ENCODE results near the gene HBB.

HBB gene

GRCh38 chr11:5247472-5248192 is 20.8 kb upstream of the HBB start:
- H3K4me2 ChIP-seq, result no peak overlapping the region
- H4K20me1 ChIP-seq, result no peaks in the 10 kb centered on the region
- TF ChIP-seq Cebpa-rat (IDR thresholded peaks at IDR 0.05), result no peak
- H3K4me3 ChIP-seq, result no peak overlapping the region
- H3K27ac ChIP-seq, result no peak overlapping the region
- H3K9me3 ChIP-seq, result no peaks in the 10 kb centered on the region
- no peaks in the 10 kb centered on the region for H3K36me3 ChIP-seq
- H3K9ac ChIP-seq, result no peak overlapping the region
- H3K4me1 ChIP-seq, result no peaks in the 10 kb centered on the region
- H3K27me3 ChIP-seq, result no peaks in the 10 kb centered on the region

GRCh38 chr11:5246772-5247471 is 20.1 kb upstream of the HBB start:
- Histone ChIP-seq H3K9ac (no peak overlapping the region), H3K27ac (no peak overlapping the region), H3K4me3 (no peak overlapping the region), H3K4me1 (no peaks in the 10 kb centered on the region), H3K4me2 (no peak overlapping the region), H3K9me3 (no peaks in the 10 kb centered on the region), H3K27me3 (no peaks in the 10 kb centered on the region), H4K20me1 (no peaks in the 10 kb centered on the region), H3K36me3 (no peaks in the 10 kb centered on the region)
- no peak for TF ChIP-seq Cebpa-rat (IDR thresholded peaks at IDR 0.05)

- Histone ChIP-seq H3K4me1 (no peaks in the 10 kb centered on the region), H3K27ac (no peak overlapping the region), H3K9me3 (no peaks in the 10 kb centered on the region), H3K4me2 (no peak overlapping the region), H3K9ac (no peak overlapping the region), H4K20me1 (no peaks in the 10 kb centered on the region), H3K36me3 (no peaks in the 10 kb centered on the region), H3K27me3 (no peaks in the 10 kb centered on the region), H3K4me3 (no peak overlapping the region)
- no peak for TF ChIP-seq Cebpa-rat (IDR thresholded peaks at IDR 0.05)
Measured at GRCh38 chr11:5245155-5245554, 18.3 kb upstream of the HBB start.

GRCh38 chr11:5243816-5244180 is 16.9 kb upstream of the HBB start:
- H3K4me3 ChIP-seq, result no peak overlapping the region
- no peaks in the 10 kb centered on the region for H3K9me3 ChIP-seq
- no peak overlapping the region for H3K9ac ChIP-seq
- no peaks in the 10 kb centered on the region for H3K36me3 ChIP-seq
- H3K4me1 ChIP-seq, result no peaks in the 10 kb centered on the region
- no peaks in the 10 kb centered on the region for H3K27me3 ChIP-seq
- H3K27ac ChIP-seq, result no peak overlapping the region
- TF ChIP-seq Cebpa-rat (IDR thresholded peaks at IDR 0.05), result no peak
- no peaks in the 10 kb centered on the region for H4K20me1 ChIP-seq
- H3K4me2 ChIP-seq, result no peak overlapping the region

- Histone ChIP-seq H3K27me3 (no peaks in the 10 kb centered on the region), H3K36me3 (no peaks in the 10 kb centered on the region), H3K27ac (no peak overlapping the region), H3K4me3 (no peak overlapping the region), H3K4me2 (no peak overlapping the region), H4K20me1 (no peaks in the 10 kb centered on the region), H3K9ac (no peak overlapping the region), H3K9me3 (no peaks in the 10 kb centered on the region), H3K4me1 (no peaks in the 10 kb centered on the region)
- TF ChIP-seq Cebpa-rat (IDR thresholded peaks at IDR 0.05), result no peak
Measured at GRCh38 chr11:5242933-5243815, 16.3 kb upstream of the HBB start.

- H3K27ac ChIP-seq, result no peak overlapping the region
- no peak overlapping the region for H3K4me3 ChIP-seq
- H3K27me3 ChIP-seq, result no peaks in the 10 kb centered on the region
Measured at GRCh38 chr11:5242208-5242607, 15.3 kb upstream of the HBB start.

GRCh38 chr11:5241458-5241857 is 14.6 kb upstream of the HBB start:
- Histone ChIP-seq H3K36me3 (no peaks in the 10 kb centered on the region), H3K4me1 (no peaks in the 10 kb centered on the region), H3K9ac (no peak overlapping the region), H3K9me3 (no peaks in the 10 kb centered on the region), H3K27ac (no peak overlapping the region), H3K27me3 (no peaks in the 10 kb centered on the region), H3K4me2 (no peak overlapping the region), H3K4me3 (no peak overlapping the region), H4K20me1 (no peaks in the 10 kb centered on the region)
- TF ChIP-seq Cebpa-rat (IDR thresholded peaks at IDR 0.05), result no peak

More at GRCh38 chr11:5242208-5242607, 15.3 kb upstream of the HBB start:
- no peak for TF ChIP-seq Cebpa-rat (IDR thresholded peaks at IDR 0.05)
- Histone ChIP-seq H4K20me1 (no peaks in the 10 kb centered on the region), H3K36me3 (no peaks in the 10 kb centered on the region), H3K9ac (no peak overlapping the region), H3K4me1 (no peaks in the 10 kb centered on the region), H3K4me2 (no peak overlapping the region), H3K9me3 (no peaks in the 10 kb centered on the region)

- TF ChIP-seq Cebpa-rat (IDR thresholded peaks at IDR 0.05), result no peak
- H4K20me1 ChIP-seq, result no peaks in the 10 kb centered on the region
- H3K9me3 ChIP-seq, result no peaks in the 10 kb centered on the region
- H3K4me2 ChIP-seq, result no peak overlapping the region
- no peaks in the 10 kb centered on the region for H3K27me3 ChIP-seq
- H3K27ac ChIP-seq, result no peak overlapping the region
- no peaks in the 10 kb centered on the region for H3K4me1 ChIP-seq
- H3K9ac ChIP-seq, result no peak overlapping the region
- no peaks in the 10 kb centered on the region for H3K36me3 ChIP-seq
- H3K4me3 ChIP-seq, result no peak overlapping the region
Measured at GRCh38 chr11:5240458-5240857, 13.6 kb upstream of the HBB start.

- Histone ChIP-seq H3K27me3 (no peaks in the 10 kb centered on the region), H3K9me3 (no peaks in the 10 kb centered on the region), H3K4me3 (no peak overlapping the region), H3K4me1 (no peaks in the 10 kb centered on the region), H3K36me3 (no peaks in the 10 kb centered on the region), H3K9ac (no peak overlapping the region), H3K4me2 (no peak overlapping the region), H4K20me1 (no peaks in the 10 kb centered on the region), H3K27ac (no peak overlapping the region)
- TF ChIP-seq Cebpa-rat (IDR thresholded peaks at IDR 0.05), result no peak
Measured at GRCh38 chr11:5240056-5240455, 13.2 kb upstream of the HBB start.

GRCh38 chr11:5239046-5239445 is 12.2 kb upstream of the HBB start:
- no peak overlapping the region for H3K4me2 ChIP-seq
- no peaks in the 10 kb centered on the region for H3K9me3 ChIP-seq
- no peaks in the 10 kb centered on the region for H3K27me3 ChIP-seq
- no peak overlapping the region for H3K27ac ChIP-seq
- H3K36me3 ChIP-seq, result no peaks in the 10 kb centered on the region
- H3K4me1 ChIP-seq, result peaks cover 7% of the 10 kb centered on the region
- TF ChIP-seq Cebpa-rat (IDR thresholded peaks at IDR 0.05), result no peak
- no peaks in the 10 kb centered on the region for H4K20me1 ChIP-seq
- no peak overlapping the region for H3K4me3 ChIP-seq
- no peak overlapping the region for H3K9ac ChIP-seq

All from BLaER1 (cell line).